Sigmoid colon (tissue), 4 donors: Measurements from ENCODE around the gene CSNK1A1.

Source experiments
- CTCF ChIP-seq, 4 experiments: fragments of 450-650 bp in 3 of 4; fragments of 200-600 bp in 1 of 4; IDR thresholded peaks; one replicate each; pipeline ENCODE4 v1.5.1; 2016 to 2019; ENCODE audit warnings: antibody characterized with exemption in 4 of 4, mild to moderate bottlenecking in 3 of 4, moderate library complexity in 2 of 4
- EP300 ChIP-seq, 4 donors: sonication (generic); formaldehyde crosslinking; IDR thresholded peaks; one replicate each; pipeline ENCODE4 v1.6.1; 2017; ENCODE audit warnings: antibody characterized with exemption in 4 of 4
- POLR2A ChIP-seq, 2 donors: fragments of 450-650 bp; IDR thresholded peaks; one replicate each; pipeline ENCODE4 v1.6.1; 2016; ENCODE audit warnings: antibody characterized with exemption in 2 of 2, mild to moderate bottlenecking in 2 of 2, moderate library complexity in 2 of 2
- POLR2AphosphoS5 ChIP-seq, 4 donors: sonication (generic); formaldehyde crosslinking; IDR thresholded peaks; one replicate each; pipeline ENCODE4 v1.6.1; 2017; ENCODE audit warnings: antibody characterized with exemption in 4 of 4

- TF ChIP-seq CTCF (IDR thresholded peaks at IDR 0.05) (peak; percentile 90 to 98 (median 95)), POLR2A (IDR thresholded peaks at IDR 0.05) (no peak), POLR2AphosphoS5 (IDR thresholded peaks at IDR 0.05) (peak in 3 of 4 donors; percentile 39 to 61 (median 46)), EP300 (IDR thresholded peaks at IDR 0.05) (no peak)
These were observed 108.6 kb downstream of the CSNK1A1 start for GRCh38 chr5:149442563-149443182.
